OCI-LY1 (cell line): ENCODE measurements around the gene SOCS7.

Experiments used
- EZH2 ChIP-seq: fragments of 200-600 bp; sonication (generic), shearing (Covaris generic); IDR thresholded peaks from 2 replicates; pipeline ENCODE4 v1.8.0; 2017; ENCODE audit warnings: borderline replicate concordance, mixed run types, mild to moderate bottlenecking, antibody characterized with exemption, low read length, moderate library complexity, mixed read lengths
- TF ChIP-seq, protein P1 (sequence below): fragments of 200-600 bp; sonication (generic), shearing (Covaris generic); IDR thresholded peaks from 2 replicates; pipeline ENCODE4 v1.5.1; 2017; ENCODE audit warnings: mild to moderate bottlenecking, antibody characterized with exemption, low read length, moderate library complexity, mixed read lengths

DNA sequence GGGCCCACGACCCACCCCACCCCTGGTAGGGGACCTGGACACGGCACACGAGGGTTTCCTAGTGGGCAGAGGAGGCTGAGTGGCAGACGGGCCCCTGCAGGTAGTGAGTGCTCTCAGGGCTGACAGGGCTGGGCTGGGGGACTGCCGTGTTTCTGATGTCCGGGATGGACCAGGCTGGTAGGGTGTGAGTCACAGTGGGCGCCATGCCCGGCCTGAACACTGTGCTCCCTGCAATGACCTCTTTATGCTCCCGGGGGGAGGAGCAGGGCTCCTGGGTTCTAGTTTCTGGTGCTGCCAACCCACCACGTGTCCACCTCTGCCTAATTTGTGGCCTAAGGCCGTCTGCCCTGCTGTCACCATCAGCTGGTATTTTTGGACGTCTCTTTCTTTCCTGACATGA is 102.9 kb downstream of the SOCS7 start:
- TF ChIP-seq EZH2, result no peak
- TF ChIP-seq, protein P1, sequence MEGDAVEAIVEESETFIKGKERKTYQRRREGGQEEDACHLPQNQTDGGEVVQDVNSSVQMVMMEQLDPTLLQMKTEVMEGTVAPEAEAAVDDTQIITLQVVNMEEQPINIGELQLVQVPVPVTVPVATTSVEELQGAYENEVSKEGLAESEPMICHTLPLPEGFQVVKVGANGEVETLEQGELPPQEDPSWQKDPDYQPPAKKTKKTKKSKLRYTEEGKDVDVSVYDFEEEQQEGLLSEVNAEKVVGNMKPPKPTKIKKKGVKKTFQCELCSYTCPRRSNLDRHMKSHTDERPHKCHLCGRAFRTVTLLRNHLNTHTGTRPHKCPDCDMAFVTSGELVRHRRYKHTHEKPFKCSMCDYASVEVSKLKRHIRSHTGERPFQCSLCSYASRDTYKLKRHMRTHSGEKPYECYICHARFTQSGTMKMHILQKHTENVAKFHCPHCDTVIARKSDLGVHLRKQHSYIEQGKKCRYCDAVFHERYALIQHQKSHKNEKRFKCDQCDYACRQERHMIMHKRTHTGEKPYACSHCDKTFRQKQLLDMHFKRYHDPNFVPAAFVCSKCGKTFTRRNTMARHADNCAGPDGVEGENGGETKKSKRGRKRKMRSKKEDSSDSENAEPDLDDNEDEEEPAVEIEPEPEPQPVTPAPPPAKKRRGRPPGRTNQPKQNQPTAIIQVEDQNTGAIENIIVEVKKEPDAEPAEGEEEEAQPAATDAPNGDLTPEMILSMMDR, result no peak
